ENCODE results near the gene GSAP. TPM values are rescaled to one million over a fixed set of nuclear protein-coding genes. Genes with fewer than 3 reads are reported as not detected.

The GSAP gene
- total and polyA plus RNA-seq, 9 of the 15 experiments (the other 6 are each of a cell fraction or from before 2014, with no cell fraction given): 0.13 TPM; not detected in 8

- intact Hi-C loops (cut with micrococcal nuclease): no loop called here
- no peaks in the 10 kb centered on the region for H4K20me1 ChIP-seq (replicated peaks; ENCODE audit: control insufficient read depth, insufficient read depth, low read length)
- no peak overlapping the region for H3K4me3 ChIP-seq
- CTCF ChIA-PET (ENCODE audit: low intra/inter-chr PET ratio): interaction anchor here (0.6 kb wide), 1 partner anchor 9 kb away, joined by 3 read pairs; no protein-coding TSS in a partner anchor
- in situ Hi-C loops (cut with MboI): no loop called here
- H3K4me2 ChIP-seq (ENCODE audit: insufficient read depth, low read length): no peak overlapping the region
- no peak overlapping the region for H3K27ac ChIP-seq (ENCODE audit: extremely low read depth, low read depth, low read length)
- DNase-seq (ENCODE audit: extremely low read depth in 1 of 4, low spot score in 3 of 4): no peak
- TF ChIP-seq NFE2 (IDR thresholded peaks at IDR 0.05; ENCODE audit: low read depth): no peak
- no peak for TF ChIP-seq ZKSCAN8 (CRISPR knock-in tag; IDR thresholded peaks at IDR 0.05)
- TF ChIP-seq RAD51 (IDR thresholded peaks at IDR 0.05; ENCODE audit: borderline replicate concordance, low read depth): no peak
- TF ChIP-seq, protein P1, sequence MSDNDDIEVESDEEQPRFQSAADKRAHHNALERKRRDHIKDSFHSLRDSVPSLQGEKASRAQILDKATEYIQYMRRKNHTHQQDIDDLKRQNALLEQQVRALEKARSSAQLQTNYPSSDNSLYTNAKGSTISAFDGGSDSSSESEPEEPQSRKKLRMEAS (CRISPR knock-in tag; IDR thresholded peaks at IDR 0.05): no peak
- TF ChIP-seq CBX8 (IDR thresholded peaks at IDR 0.05; ENCODE audit: borderline replicate concordance, extremely low read depth, low read depth, low read length, poor library complexity, severe bottlenecking): no peak
- TF ChIP-seq HIVEP1 (CRISPR knock-in tag; IDR thresholded peaks at IDR 0.05): no peak
- peaks cover 15 to 25% of the 10 kb centered on the region in 2 experiments; a peak in 3 of 5 replicates for H3K27me3 ChIP-seq (ENCODE audit: control insufficient read depth in 2 of 2, insufficient read depth in 2 of 2, low read length in 2 of 2)
- H3K9me3 ChIP-seq (replicated peaks; ENCODE audit: control insufficient read depth, insufficient read depth, low read depth, low read length): no peaks in the 10 kb centered on the region
- H3K9ac ChIP-seq (ENCODE audit: insufficient read depth in 1 of 2, low read depth in 2 of 2, low read length in 2 of 2): no peak overlapping the region
- no peak overlapping the region for H2AFZ ChIP-seq (ENCODE audit: low read depth, low read length)
- H3K4me1 ChIP-seq (replicated peaks in 1 of 2; ENCODE audit: control insufficient read depth in 2 of 2, insufficient read depth in 2 of 2, low read length in 2 of 2): no peaks in the 10 kb centered on the region
- POLR2A ChIA-PET: interaction anchor here (0.6 to 1.3 kb wide), 3 partner anchors 20 to 146 kb away, joined by 3 read pairs; no protein-coding TSS in a partner anchor
- H3K36me3 ChIP-seq (ENCODE audit: control insufficient read depth, insufficient read depth, low read length): no peaks in the 10 kb centered on the region
- no peak for FAIRE-seq
- BruUV-seq (replicated peaks): no TSS peak
- 32% methylated on average over 4 of the region's 4 CpGs for WGBS (ENCODE audit: insufficient coverage, low coverage, missing lambda C conversion rate)
- no peaks in the 10 kb centered on the region for H3K9me1 ChIP-seq (ENCODE audit: control insufficient read depth, insufficient read depth, low read length)
- H3K79me2 ChIP-seq (ENCODE audit: control insufficient read depth, insufficient read depth, low read length): no peaks in the 10 kb centered on the region
- ATAC-seq: no peak
These were observed 38.7 kb upstream of the GSAP start for GRCh38 chr7:77454802-77455201.
